Activated naive CD8-positive, alpha-beta T cell treated with anti-CD3 and anti-CD28 coated beads, Interleukin-2, amount 50 U/mL, for 24 hours (primary cell): ENCODE data around the gene EML1.

Experiments
- ATAC-seq: fragments of 150-1000 bp; cut with Tn5 transposase; one replicate; pipeline ENCODE4 v1.10.0; 2021
- DNase-seq: peaks from one replicate; pipeline ENCODE4 v3.0.0; 2021
- H3K27ac Mint-ChIP-seq: one replicate; pipeline ENCODE4 v1.8.0; 2021; ENCODE audit warnings: mild to moderate bottlenecking, mixed read lengths
- H3K27me3 Mint-ChIP-seq: one replicate; pipeline ENCODE4 v1.8.0; 2021; ENCODE audit warnings: mixed read lengths
- H3K36me3 Mint-ChIP-seq: one replicate; pipeline ENCODE4 v1.8.0; 2021; ENCODE audit warnings: low read depth, mixed read lengths
- H3K4me1 Mint-ChIP-seq: one replicate; pipeline ENCODE4 v1.8.0; 2021; ENCODE audit warnings: mixed read lengths
- H3K4me3 Mint-ChIP-seq: one replicate; pipeline ENCODE4 v1.8.0; 2021; ENCODE audit warnings: mild to moderate bottlenecking, moderate library complexity, mixed read lengths
- H3K9me3 Mint-ChIP-seq: one replicate; pipeline ENCODE4 v1.8.0; 2021; ENCODE audit warnings: mixed read lengths

EML1 gene

GRCh38 chr14:99793213-99794150 is at the start of gene EML1:
TSS of gene EML1 (plus strand) at chr14:99793413. CDS start at chr14:99793477, 64 bp downstream.
- ATAC-seq (peak; percentile 86), DNase-seq (peak; percentile 76)
- no peaks in the 10 kb centered on the region for H3K36me3 Mint-ChIP-seq
- H3K9me3 Mint-ChIP-seq, result no peaks in the 10 kb centered on the region
- peaks cover 15% of the 10 kb centered on the region for H3K4me1 Mint-ChIP-seq
- H3K27me3 Mint-ChIP-seq, result peaks cover 50% of the 10 kb centered on the region
- H3K4me3 Mint-ChIP-seq, result peak within 1 kb of the TSS; percentile 68
- peak within 1 kb of the TSS; percentile 29 for H3K27ac Mint-ChIP-seq

GRCh38 chr14:99744199-99744872 is 48.9 kb upstream of the EML1 start:
- H3K36me3 Mint-ChIP-seq, result no peaks in the 10 kb centered on the region
- H3K4me1 Mint-ChIP-seq, result peaks cover 6% of the 10 kb centered on the region
- DNase-seq (no peak), ATAC-seq (no peak)
- H3K9me3 Mint-ChIP-seq, result no peaks in the 10 kb centered on the region
- H3K27me3 Mint-ChIP-seq, result peaks cover 27% of the 10 kb centered on the region
- no peak overlapping the region for H3K4me3 Mint-ChIP-seq
- no peak overlapping the region for H3K27ac Mint-ChIP-seq

GRCh38 chr14:99744873-99745224 is 48.4 kb upstream of the EML1 start:
- peaks cover 22% of the 10 kb centered on the region for H3K27me3 Mint-ChIP-seq
- no peak overlapping the region for H3K27ac Mint-ChIP-seq
- no peaks in the 10 kb centered on the region for H3K9me3 Mint-ChIP-seq
- H3K4me1 Mint-ChIP-seq, result peaks cover 6% of the 10 kb centered on the region
- ATAC-seq, result no peak
- no peak for DNase-seq
- no peaks in the 10 kb centered on the region for H3K36me3 Mint-ChIP-seq
- no peak overlapping the region for H3K4me3 Mint-ChIP-seq

- H3K27ac Mint-ChIP-seq, result no peak overlapping the region
- peaks cover 6% of the 10 kb centered on the region for H3K4me1 Mint-ChIP-seq
- no peak for ATAC-seq
- no peak overlapping the region for H3K4me3 Mint-ChIP-seq
- DNase-seq, result no peak
- no peaks in the 10 kb centered on the region for H3K36me3 Mint-ChIP-seq
- peaks cover 20% of the 10 kb centered on the region for H3K27me3 Mint-ChIP-seq
- no peaks in the 10 kb centered on the region for H3K9me3 Mint-ChIP-seq
These were observed 47.8 kb upstream of the EML1 start for GRCh38 chr14:99745307-99745951.

GRCh38 chr14:99747167-99747566 is 46.0 kb upstream of the EML1 start:
- Mint-ChIP-seq H3K4me1 (peaks cover 8% of the 10 kb centered on the region), H3K4me3 (no peak overlapping the region), H3K9me3 (no peaks in the 10 kb centered on the region), H3K27ac (no peak overlapping the region), H3K36me3 (no peaks in the 10 kb centered on the region), H3K27me3 (peaks cover 31% of the 10 kb centered on the region)
- ATAC-seq, result no peak
- no peak for DNase-seq

GRCh38 chr14:99747582-99748330 is 45.5 kb upstream of the EML1 start:
- H3K4me3 Mint-ChIP-seq, result no peak overlapping the region
- no peaks in the 10 kb centered on the region for H3K9me3 Mint-ChIP-seq
- no peak for DNase-seq
- H3K36me3 Mint-ChIP-seq, result no peaks in the 10 kb centered on the region
- ATAC-seq, result no peak
- peaks cover 31% of the 10 kb centered on the region for H3K27me3 Mint-ChIP-seq
- peaks cover 8% of the 10 kb centered on the region for H3K4me1 Mint-ChIP-seq
- H3K27ac Mint-ChIP-seq, result no peak overlapping the region

GRCh38 chr14:99748529-99748928 is 44.7 kb upstream of the EML1 start:
- peaks cover 37% of the 10 kb centered on the region for H3K27me3 Mint-ChIP-seq
- H3K4me1 Mint-ChIP-seq, result peaks cover 10% of the 10 kb centered on the region
- ATAC-seq (no peak), DNase-seq (no peak)
- H3K27ac Mint-ChIP-seq, result no peak overlapping the region
- no peak overlapping the region for H3K4me3 Mint-ChIP-seq
- H3K36me3 Mint-ChIP-seq, result no peaks in the 10 kb centered on the region
- H3K9me3 Mint-ChIP-seq, result no peaks in the 10 kb centered on the region

- ATAC-seq (no peak), DNase-seq (no peak)
- no peak overlapping the region for H3K27ac Mint-ChIP-seq
- H3K4me3 Mint-ChIP-seq, result no peak overlapping the region
- H3K9me3 Mint-ChIP-seq, result no peaks in the 10 kb centered on the region
- H3K27me3 Mint-ChIP-seq, result peaks cover 40% of the 10 kb centered on the region
- peaks cover 15% of the 10 kb centered on the region for H3K4me1 Mint-ChIP-seq
- H3K36me3 Mint-ChIP-seq, result no peaks in the 10 kb centered on the region
These were observed 44.1 kb upstream of the EML1 start for GRCh38 chr14:99749142-99749541.

GRCh38 chr14:99749763-99750715 is 43.2 kb upstream of the EML1 start:
- Mint-ChIP-seq H3K4me3 (no peak overlapping the region), H3K4me1 (peaks cover 15% of the 10 kb centered on the region), H3K9me3 (no peaks in the 10 kb centered on the region), H3K27me3 (peaks cover 40% of the 10 kb centered on the region), H3K27ac (no peak overlapping the region), H3K36me3 (no peaks in the 10 kb centered on the region)
- no peak for DNase-seq
- ATAC-seq, result no peak

GRCh38 chr14:99750746-99751450 is 42.3 kb upstream of the EML1 start:
- Mint-ChIP-seq H3K36me3 (no peaks in the 10 kb centered on the region), H3K4me1 (peaks cover 15% of the 10 kb centered on the region), H3K4me3 (no peak overlapping the region), H3K27ac (no peak overlapping the region), H3K27me3 (peaks cover 37% of the 10 kb centered on the region), H3K9me3 (no peaks in the 10 kb centered on the region)
- DNase-seq (no peak), ATAC-seq (no peak)

GRCh38 chr14:99751539-99752485 is 41.4 kb upstream of the EML1 start:
- DNase-seq, result no peak
- Mint-ChIP-seq H3K36me3 (no peaks in the 10 kb centered on the region), H3K27me3 (peaks cover 36% of the 10 kb centered on the region), H3K9me3 (no peaks in the 10 kb centered on the region), H3K4me1 (peaks cover 13% of the 10 kb centered on the region), H3K4me3 (no peak overlapping the region), H3K27ac (no peak overlapping the region)
- ATAC-seq, result no peak

GRCh38 chr14:99752486-99753121 is 40.6 kb upstream of the EML1 start:
- H3K27me3 Mint-ChIP-seq, result peaks cover 33% of the 10 kb centered on the region
- H3K4me1 Mint-ChIP-seq, result peaks cover 10% of the 10 kb centered on the region
- ATAC-seq, result no peak
- DNase-seq, result no peak
- H3K4me3 Mint-ChIP-seq, result no peak overlapping the region
- no peak overlapping the region for H3K27ac Mint-ChIP-seq
- no peaks in the 10 kb centered on the region for H3K9me3 Mint-ChIP-seq
- no peaks in the 10 kb centered on the region for H3K36me3 Mint-ChIP-seq
